GM20000 (cell line): ENCODE measurements around the gene PYCR2.

Experiments used
- DNase-seq: peaks from one replicate; pipeline ENCODE4 v3.0.0; 2012; ENCODE audit warnings: low spot score
- CTCF ChIP-seq: IDR thresholded peaks from 2 replicates; pipeline ENCODE4 v1.5.1; 2012; ENCODE audit warnings: mild to moderate bottlenecking, control low read depth; ENCODE audit errors: extremely low read depth, missing control alignments

The PYCR2 gene

GRCh38 chr1:225874431-225874830, 49.6 kb downstream of the PYCR2 start:
- DNase-seq = no peak
- TF ChIP-seq CTCF = no peak

GRCh38 chr1:225873281-225873850, 50.7 kb downstream of the PYCR2 start:
- TF ChIP-seq CTCF = no peak

GRCh38 chr1:225872075-225872430, 52.0 kb downstream of the PYCR2 start:
- TF ChIP-seq CTCF = no peak
- DNase-seq = no peak

More at GRCh38 chr1:225873281-225873850, 50.7 kb downstream of the PYCR2 start:
- DNase-seq = no peak

GRCh38 chr1:225871359-225872074, 52.5 kb downstream of the PYCR2 start:
- TF ChIP-seq CTCF = no peak
- no peak for DNase-seq

GRCh38 chr1:225870911-225871310, 53.1 kb downstream of the PYCR2 start:
- TF ChIP-seq CTCF = no peak
- DNase-seq = no peak
